WTC11 (cell line): ENCODE results near the gene GDNF. TPM values are rescaled to one million over a fixed set of nuclear protein-coding genes. Genes with fewer than 3 reads are reported as not detected.
A peak's percentile ranks its signal among the peaks of the same experiment; 100 is the strongest.

Source experiments
- AR ChIP-seq: fragments of 250-450 bp; sonication (Bioruptor Pico); IDR thresholded peaks from 2 replicates; pipeline ENCODE4 v1.9.0; 2021; ENCODE audit warnings: mild to moderate bottlenecking
- CBFB ChIP-seq: sonication (generic); formaldehyde crosslinking; IDR thresholded peaks from 2 replicates; pipeline ENCODE4 v1.8.1; 2022; ENCODE audit warnings: mild to moderate bottlenecking, low read depth, missing genetic modification reagents
- CREB1 ChIP-seq: sonication (generic); formaldehyde crosslinking; IDR thresholded peaks from 2 replicates; pipeline ENCODE4 v1.8.0; 2023; ENCODE audit warnings: mild to moderate bottlenecking, missing genetic modification reagents
- CREM ChIP-seq: sonication (generic); formaldehyde crosslinking; IDR thresholded peaks from 2 replicates; pipeline ENCODE4 v1.8.1; 2022; ENCODE audit warnings: mild to moderate bottlenecking, missing genetic modification reagents, moderate library complexity
- ELF4 ChIP-seq: sonication (generic); formaldehyde crosslinking; IDR thresholded peaks from 2 replicates; pipeline ENCODE4 v1.8.1; 2022; ENCODE audit warnings: low read depth, mild to moderate bottlenecking, moderate library complexity, missing genetic modification reagents
- EMX1 ChIP-seq: fragments of 250-450 bp; sonication (Bioruptor Pico); IDR thresholded peaks from 2 replicates; pipeline ENCODE4 v1.8.0; 2021; ENCODE audit warnings: mild to moderate bottlenecking
- ESRRA ChIP-seq: sonication (generic); formaldehyde crosslinking; IDR thresholded peaks from 2 replicates; pipeline ENCODE4 v1.8.1; 2022; ENCODE audit warnings: mild to moderate bottlenecking, missing genetic modification reagents, borderline replicate concordance
- ETV6 ChIP-seq: sonication (generic); formaldehyde crosslinking; IDR thresholded peaks from 2 replicates; pipeline ENCODE4 v1.8.1; 2022; ENCODE audit warnings: mild to moderate bottlenecking, missing genetic modification reagents
- FOXJ3 ChIP-seq: sonication (generic); formaldehyde crosslinking; IDR thresholded peaks from 2 replicates; pipeline ENCODE4 v1.9.0; 2021; ENCODE audit warnings: missing genetic modification reagents, mild to moderate bottlenecking, borderline replicate concordance
- GABPB1 ChIP-seq: sonication (generic); formaldehyde crosslinking; IDR thresholded peaks from 2 replicates; pipeline ENCODE4 v1.8.1; 2023; ENCODE audit warnings: mild to moderate bottlenecking, missing genetic modification reagents
- HMGA2 ChIP-seq: fragments of 250-450 bp; sonication (Bioruptor Pico); IDR thresholded peaks from 2 replicates; pipeline ENCODE4 v1.4.0; 2021; ENCODE audit warnings: mild to moderate bottlenecking, moderate library complexity
- MLX ChIP-seq: sonication (generic); formaldehyde crosslinking; IDR thresholded peaks from 2 replicates; pipeline ENCODE4 v1.8.1; 2023; ENCODE audit warnings: mild to moderate bottlenecking, missing genetic modification reagents, moderate library complexity
- NFE2L1 ChIP-seq: sonication (generic); formaldehyde crosslinking; IDR thresholded peaks from 2 replicates; pipeline ENCODE4 v1.8.1; 2023; ENCODE audit warnings: missing genetic modification reagents
- NR2C2 ChIP-seq: sonication (generic); formaldehyde crosslinking; IDR thresholded peaks from 2 replicates; pipeline ENCODE4 v1.8.0; 2022; ENCODE audit warnings: mild to moderate bottlenecking, missing genetic modification reagents
- PRRX2 ChIP-seq: fragments of 250-450 bp; sonication (Bioruptor Pico); IDR thresholded peaks from 2 replicates; pipeline ENCODE4 v1.8.0; 2021; ENCODE audit warnings: mild to moderate bottlenecking
- SOX15 ChIP-seq: fragments of 250-450 bp; sonication (Bioruptor Pico); IDR thresholded peaks from 2 replicates; pipeline ENCODE4 v1.9.0; 2021; ENCODE audit warnings: mild to moderate bottlenecking
- STAT6 ChIP-seq: sonication (generic); formaldehyde crosslinking; conservative IDR thresholded peaks from 2 replicates; pipeline ENCODE4 v1.8.1; 2023; ENCODE audit warnings: mild to moderate bottlenecking, low read depth, missing genetic modification reagents, moderate library complexity
- TEAD4 ChIP-seq: sonication (generic); formaldehyde crosslinking; IDR thresholded peaks from 2 replicates; pipeline ENCODE4 v1.8.0; 2022; ENCODE audit warnings: mild to moderate bottlenecking, missing genetic modification reagents
- USF2 ChIP-seq: sonication (generic); formaldehyde crosslinking; IDR thresholded peaks from 2 replicates; pipeline ENCODE4 v1.8.1; 2023; ENCODE audit warnings: mild to moderate bottlenecking, missing genetic modification reagents, moderate library complexity
- ZBTB21 ChIP-seq: sonication (generic); formaldehyde crosslinking; IDR thresholded peaks from 2 replicates; pipeline ENCODE4 v1.8.1; 2023; ENCODE audit warnings: mild to moderate bottlenecking, missing genetic modification reagents, borderline replicate concordance
- ZNF121 ChIP-seq: sonication (generic); formaldehyde crosslinking; IDR thresholded peaks from 2 replicates; pipeline ENCODE4 v1.8.0; 2023; ENCODE audit warnings: missing genetic modification reagents
- ZNF232 ChIP-seq: sonication (generic); formaldehyde crosslinking; IDR thresholded peaks from 2 replicates; pipeline ENCODE4 v1.8.0; 2022; ENCODE audit warnings: mild to moderate bottlenecking, missing genetic modification reagents
- ZNF317 ChIP-seq: sonication (generic); formaldehyde crosslinking; IDR thresholded peaks from 2 replicates; pipeline ENCODE4 v1.8.1; 2023; ENCODE audit warnings: low read depth, mild to moderate bottlenecking, moderate library complexity, missing genetic modification reagents, borderline replicate concordance
- ZNF416 ChIP-seq: fragments of 250-450 bp; sonication (Bioruptor Pico); IDR thresholded peaks from 2 replicates; pipeline ENCODE4 v1.9.0; 2021; ENCODE audit warnings: mild to moderate bottlenecking, inconsistent platforms
- ZNF532 ChIP-seq: fragments of 250-450 bp; sonication (Bioruptor Pico); IDR thresholded peaks from 2 replicates; pipeline ENCODE4 v1.9.0; 2021; ENCODE audit warnings: mild to moderate bottlenecking, borderline replicate concordance
- total RNA-seq: library from RNA; stranded (reverse); gene quantifications from 3 replicates; pipeline ENCODE4 v1.2.3, GENCODE V29; 2021
- TF ChIP-seq, protein P1 (sequence below): sonication (generic); formaldehyde crosslinking; IDR thresholded peaks from 2 replicates; pipeline ENCODE4 v1.8.1; 2023; ENCODE audit warnings: mild to moderate bottlenecking, missing genetic modification reagents

The GDNF gene
- total RNA-seq, 1 experiment from 2014 or later, result 4.7 TPM

DNA sequence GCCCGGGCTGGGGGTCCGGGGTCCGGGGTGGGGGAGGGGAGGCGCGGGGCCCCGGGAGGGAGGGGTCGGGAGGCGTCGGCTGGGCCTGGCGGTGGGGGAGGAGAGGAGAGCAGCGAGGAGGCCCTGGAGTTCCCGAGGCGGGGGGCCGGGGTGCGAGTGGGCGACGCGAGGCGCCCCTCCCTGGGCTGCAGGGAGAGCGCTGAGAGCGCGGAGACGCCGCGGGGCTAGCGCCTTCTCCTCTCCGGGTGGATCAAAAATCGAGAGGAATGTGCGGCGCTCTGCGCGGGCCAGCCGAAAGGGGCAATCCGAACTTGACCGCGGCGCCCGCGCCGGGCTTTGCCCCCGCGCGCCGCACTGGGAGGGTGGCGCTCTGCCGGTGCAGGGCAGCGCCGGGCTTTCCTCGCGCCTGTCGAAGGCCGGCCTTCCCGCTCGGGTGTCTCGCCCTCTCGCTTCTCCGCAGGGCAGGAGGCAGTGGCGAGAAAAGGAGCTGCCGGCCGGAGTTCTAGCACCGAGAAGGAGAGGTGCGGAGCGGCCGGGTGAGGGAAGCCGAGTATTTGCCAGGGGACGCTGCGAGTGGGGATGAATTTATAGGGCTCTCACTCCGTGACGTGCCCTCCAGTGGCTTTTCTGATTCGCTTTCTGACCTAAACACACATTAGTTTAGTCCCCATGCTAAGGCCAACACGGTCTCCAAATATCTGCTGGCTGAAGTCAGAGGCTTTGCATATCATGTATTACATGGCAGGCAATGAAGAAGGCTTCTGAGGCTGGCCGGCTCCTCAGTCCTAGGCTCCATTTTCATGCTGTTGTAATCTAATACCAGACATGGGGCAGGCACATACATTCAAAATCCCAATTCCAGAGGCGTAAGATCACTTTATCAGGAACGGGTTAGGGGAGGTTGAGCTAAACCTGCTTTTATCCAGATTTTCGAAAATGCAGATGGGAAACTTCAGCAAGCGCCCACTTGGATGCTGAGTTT is 503 bp upstream of the GDNF start (continued):
- TF ChIP-seq AR (no peak), ZNF416 (CRISPR knock-in tag) (no peak), ETV6 (CRISPR knock-in tag) (peak; percentile 83), CBFB (CRISPR knock-in tag) (no peak), PRRX2 (CRISPR knock-in tag) (no peak), CREM (peak; percentile 64; the same call in 1 of the 2 replicates), ZNF532 (CRISPR knock-in tag) (no peak), ELF4 (CRISPR knock-in tag) (peak; percentile 45; the same call in 1 of the 2 replicates), STAT6 (CRISPR knock-in tag) (no peak), EMX1 (no peak), GABPB1 (no peak), FOXJ3 (CRISPR knock-in tag) (no peak), ZBTB21 (no peak), MLX (CRISPR knock-in tag) (no peak), NFE2L1 (0 out of 2 replicates have a peak, but pooled peaks have one; percentile 67), ZNF232 (0 out of 2 replicates have a peak, but pooled peaks have one; percentile 59), ZNF317 (CRISPR knock-in tag) (peak; percentile 55; the same call in 1 of the 2 replicates), CREB1 (CRISPR knock-in tag) (0 out of 2 replicates have a peak, but pooled peaks have one; percentile 44), USF2 (CRISPR knock-in tag) (no peak), ZNF121 (CRISPR knock-in tag) (no peak), ESRRA (CRISPR knock-in tag) (peak; percentile 47; the same call in 1 of the 2 replicates), NR2C2 (CRISPR knock-in tag) (no peak), HMGA2 (CRISPR knock-in tag) (no peak), TEAD4 (no peak), SOX15 (CRISPR knock-in tag) (no peak)
- TF ChIP-seq, protein P1, sequence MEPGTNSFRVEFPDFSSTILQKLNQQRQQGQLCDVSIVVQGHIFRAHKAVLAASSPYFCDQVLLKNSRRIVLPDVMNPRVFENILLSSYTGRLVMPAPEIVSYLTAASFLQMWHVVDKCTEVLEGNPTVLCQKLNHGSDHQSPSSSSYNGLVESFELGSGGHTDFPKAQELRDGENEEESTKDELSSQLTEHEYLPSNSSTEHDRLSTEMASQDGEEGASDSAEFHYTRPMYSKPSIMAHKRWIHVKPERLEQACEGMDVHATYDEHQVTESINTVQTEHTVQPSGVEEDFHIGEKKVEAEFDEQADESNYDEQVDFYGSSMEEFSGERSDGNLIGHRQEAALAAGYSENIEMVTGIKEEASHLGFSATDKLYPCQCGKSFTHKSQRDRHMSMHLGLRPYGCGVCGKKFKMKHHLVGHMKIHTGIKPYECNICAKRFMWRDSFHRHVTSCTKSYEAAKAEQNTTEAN (CRISPR knock-in tag), result 0 out of 2 replicates have a peak, but pooled peaks have one; percentile 62
